Right lobe of liver (tissue), 4 donors: ENCODE data around the gene GNG12.

Source experiments
- POLR2A ChIP-seq: fragments of 450-650 bp; IDR thresholded peaks from one replicate; pipeline ENCODE4 v1.6.1; 2017; ENCODE audit warnings: antibody characterized with exemption, mild to moderate bottlenecking
- TF ChIP-seq, protein P1 (sequence below), 4 donors: fragments of 200-600 bp in 3 of 4; fragments of 450-650 bp in 1 of 4; IDR thresholded peaks; one replicate each; pipeline versions ENCODE4 v1.5.1 to v1.8.0; 2016 to 2022; ENCODE audit warnings: antibody characterized with exemption in 4 of 4, mild to moderate bottlenecking in 2 of 4
- donor health status: DM: no; HTN: no; CAD: no.
- donor health status: DM: no; HTN: no; CAD: no.
- donor health status: DM: no; HTN: yes; CAD: no.

DNA sequence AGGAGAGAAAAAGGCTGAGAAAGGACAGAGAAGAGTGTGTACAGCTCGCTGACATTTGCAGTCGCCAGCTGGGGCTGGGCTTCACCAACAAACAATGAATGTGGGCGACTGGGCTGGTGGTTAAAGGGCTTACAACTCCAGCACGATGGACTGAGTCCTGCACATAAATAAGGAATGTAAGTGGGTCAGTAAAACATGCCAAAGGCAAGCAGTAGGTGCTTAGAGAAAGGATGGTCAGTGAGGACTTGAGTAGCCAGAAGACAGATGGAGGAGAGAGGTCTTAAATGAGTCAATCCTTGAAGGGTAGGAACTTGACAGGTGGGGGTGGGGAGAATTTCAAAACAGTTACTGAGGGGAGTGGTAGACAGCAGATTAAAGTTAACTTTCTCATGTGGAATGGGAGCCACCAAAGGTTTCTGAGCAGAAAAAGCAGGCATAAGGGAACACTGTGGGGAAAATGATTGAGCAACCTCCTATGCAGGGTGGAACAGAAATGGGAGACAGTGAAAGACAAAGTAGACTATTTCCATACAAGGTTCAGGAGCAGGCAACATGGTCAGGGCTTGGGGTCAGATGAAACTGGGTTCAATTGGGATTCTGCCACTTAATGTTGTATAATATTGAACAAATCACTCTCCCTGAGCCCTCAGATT is 110.8 kb downstream of the GNG12 start:
- no peak for TF ChIP-seq POLR2A
- TF ChIP-seq, protein P1, sequence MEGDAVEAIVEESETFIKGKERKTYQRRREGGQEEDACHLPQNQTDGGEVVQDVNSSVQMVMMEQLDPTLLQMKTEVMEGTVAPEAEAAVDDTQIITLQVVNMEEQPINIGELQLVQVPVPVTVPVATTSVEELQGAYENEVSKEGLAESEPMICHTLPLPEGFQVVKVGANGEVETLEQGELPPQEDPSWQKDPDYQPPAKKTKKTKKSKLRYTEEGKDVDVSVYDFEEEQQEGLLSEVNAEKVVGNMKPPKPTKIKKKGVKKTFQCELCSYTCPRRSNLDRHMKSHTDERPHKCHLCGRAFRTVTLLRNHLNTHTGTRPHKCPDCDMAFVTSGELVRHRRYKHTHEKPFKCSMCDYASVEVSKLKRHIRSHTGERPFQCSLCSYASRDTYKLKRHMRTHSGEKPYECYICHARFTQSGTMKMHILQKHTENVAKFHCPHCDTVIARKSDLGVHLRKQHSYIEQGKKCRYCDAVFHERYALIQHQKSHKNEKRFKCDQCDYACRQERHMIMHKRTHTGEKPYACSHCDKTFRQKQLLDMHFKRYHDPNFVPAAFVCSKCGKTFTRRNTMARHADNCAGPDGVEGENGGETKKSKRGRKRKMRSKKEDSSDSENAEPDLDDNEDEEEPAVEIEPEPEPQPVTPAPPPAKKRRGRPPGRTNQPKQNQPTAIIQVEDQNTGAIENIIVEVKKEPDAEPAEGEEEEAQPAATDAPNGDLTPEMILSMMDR (IDR thresholded peaks at IDR 0.05) = no peak
